GM20431 (cell line): ENCODE measurements around the gene NSDHL.

Experiments used
- in situ Hi-C: fragments of 300-500 bp; cut with MseI, MboI; formaldehyde crosslinking; loops from one replicate; pipeline ENCODE4 v1.15.0; 2020; ENCODE audit warnings: low sequenced_read_pairs; ENCODE audit not compliant: unreplicated experiment

NSDHL gene

GRCh38 chrX:152886716-152887115 lies 55.9 kb downstream of the NSDHL start:
- in situ Hi-C loops: no loop called here

GRCh38 chrX:152892499-152892898 lies 61.6 kb downstream of the NSDHL start:
- in situ Hi-C loops: no loop called here

- in situ Hi-C loops: no loop called here
These were observed 62.4 kb downstream of the NSDHL start for GRCh38 chrX:152892999-152893891.

GRCh38 chrX:152893980-152894610 lies 63.2 kb downstream of the NSDHL start:
- in situ Hi-C loops: no loop called here

- in situ Hi-C loops: no loop called here
These were observed 64.3 kb downstream of the NSDHL start for GRCh38 chrX:152895121-152895520.

- in situ Hi-C loops: no loop called here
These were observed 65.0 kb downstream of the NSDHL start for GRCh38 chrX:152895724-152896420.

GRCh38 chrX:152896450-152896849 lies 65.6 kb downstream of the NSDHL start:
- in situ Hi-C loops: no loop called here

GRCh38 chrX:152897222-152898131 lies 66.6 kb downstream of the NSDHL start, which contains the start of gene ZNF185:
ZNF185 (plus strand) TSS chrX:152898067; CDS start chrX:152914490, 16,423 bp downstream.
- in situ Hi-C loops: no loop called here

GRCh38 chrX:152898442-152898841 lies 67.6 kb downstream of the NSDHL start:
- in situ Hi-C loops: no loop called here

GRCh38 chrX:152899111-152899873 lies 68.4 kb downstream of the NSDHL start:
- in situ Hi-C loops: no loop called here

GRCh38 chrX:152899874-152900719 lies 69.2 kb downstream of the NSDHL start:
- in situ Hi-C loops: no loop called here

GRCh38 chrX:152900937-152901445 lies 70.1 kb downstream of the NSDHL start:
- in situ Hi-C loops: no loop called here

- in situ Hi-C loops: no loop called here
These were observed 71.1 kb downstream of the NSDHL start for GRCh38 chrX:152901816-152902501.

- in situ Hi-C loops: no loop called here
These were observed 71.6 kb downstream of the NSDHL start for GRCh38 chrX:152902502-152902820.

- in situ Hi-C loops: no loop called here
These were observed 72.7 kb downstream of the NSDHL start for GRCh38 chrX:152903589-152903988.

GRCh38 chrX:152904151-152905080 lies 73.6 kb downstream of the NSDHL start:
- in situ Hi-C loops: no loop called here

- in situ Hi-C loops: no loop called here
These were observed 74.2 kb downstream of the NSDHL start for GRCh38 chrX:152905081-152905420.
